H1 (cell line): ENCODE data around the gene BCL11A.

ENCODE experiments used
- ATF3 ChIP-seq: IDR thresholded peaks from 2 replicates; pipeline ENCODE4 v1.6.1; 2011; ENCODE audit warnings: low read depth, mild to moderate bottlenecking, low read length; ENCODE audit not compliant: insufficient read depth
- CEBPB ChIP-seq: IDR thresholded peaks from 2 replicates; pipeline ENCODE4 v1.6.1; 2012; ENCODE audit warnings: low read depth, low read length
- YY1 ChIP-seq: IDR thresholded peaks from 2 replicates; pipeline ENCODE4 v1.6.1; 2011; ENCODE audit warnings: low read depth, mild to moderate bottlenecking, low read length

- no peak for TF ChIP-seq YY1
- no peak for TF ChIP-seq ATF3
- TF ChIP-seq CEBPB, result no peak
These were observed 16.8 kb upstream of the BCL11A start for GRCh38 chr2:60570251-60570650.
